Measurements from ENCODE around the gene TASP1. TPM values are rescaled to one million over a fixed set of nuclear protein-coding genes. Genes with fewer than 3 reads are reported as not detected.

The TASP1 gene
- total RNA-seq, 1 donor from 2014 or later = 4.8 TPM

DNA sequence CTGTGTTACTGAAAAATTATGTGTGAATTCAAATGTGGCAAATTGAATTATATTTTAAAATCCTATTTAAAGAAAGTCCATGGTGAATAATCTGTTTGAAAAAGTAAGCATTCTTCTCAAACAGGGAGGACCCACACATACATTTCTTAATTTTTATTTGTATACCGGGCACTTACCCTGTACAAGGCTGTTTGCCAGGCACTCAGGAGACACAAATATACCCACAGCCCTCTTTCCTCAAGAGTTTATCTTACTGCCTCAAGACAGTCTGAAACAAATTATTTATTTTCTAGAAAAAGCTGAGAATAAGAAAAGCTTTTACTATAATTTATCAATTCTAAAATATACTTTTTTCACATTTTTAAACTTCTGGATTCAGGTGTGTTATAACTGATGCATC is 114.4 kb downstream of the TASP1 start:
- TF ChIP-seq CTCF (conservative IDR thresholded peaks at IDR 0.05; ENCODE audit: low read depth, low read length) = no peak
- no peak for DNase-seq (ENCODE audit: low read depth)
- H3K4me3 ChIP-seq (ENCODE audit: low read depth, low read length) = no peak overlapping the region

DNA sequence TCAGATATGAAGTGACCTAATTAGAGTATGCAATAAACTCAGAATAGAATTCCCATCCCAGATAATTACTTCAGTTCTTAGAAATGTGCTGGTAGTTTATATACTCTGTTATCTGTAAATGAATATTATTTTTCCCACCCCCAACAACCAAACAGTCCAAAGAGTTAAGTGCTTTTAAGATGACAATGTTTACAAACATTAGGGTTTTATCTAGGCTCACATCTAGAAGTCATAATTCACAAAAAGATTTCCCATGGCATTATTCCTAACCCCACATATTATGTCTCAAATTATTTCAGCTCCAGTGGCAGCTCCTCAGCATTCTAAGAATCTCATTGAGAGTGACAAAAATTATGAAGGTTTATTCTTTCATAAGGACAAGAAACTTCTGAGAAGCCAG is 120.9 kb downstream of the TASP1 start:
- TF ChIP-seq CTCF (conservative IDR thresholded peaks at IDR 0.05; ENCODE audit: low read depth, low read length) = no peak
- H3K4me3 ChIP-seq (ENCODE audit: low read depth, low read length) = no peak overlapping the region
- no peak for DNase-seq (ENCODE audit: low read depth)

DNA sequence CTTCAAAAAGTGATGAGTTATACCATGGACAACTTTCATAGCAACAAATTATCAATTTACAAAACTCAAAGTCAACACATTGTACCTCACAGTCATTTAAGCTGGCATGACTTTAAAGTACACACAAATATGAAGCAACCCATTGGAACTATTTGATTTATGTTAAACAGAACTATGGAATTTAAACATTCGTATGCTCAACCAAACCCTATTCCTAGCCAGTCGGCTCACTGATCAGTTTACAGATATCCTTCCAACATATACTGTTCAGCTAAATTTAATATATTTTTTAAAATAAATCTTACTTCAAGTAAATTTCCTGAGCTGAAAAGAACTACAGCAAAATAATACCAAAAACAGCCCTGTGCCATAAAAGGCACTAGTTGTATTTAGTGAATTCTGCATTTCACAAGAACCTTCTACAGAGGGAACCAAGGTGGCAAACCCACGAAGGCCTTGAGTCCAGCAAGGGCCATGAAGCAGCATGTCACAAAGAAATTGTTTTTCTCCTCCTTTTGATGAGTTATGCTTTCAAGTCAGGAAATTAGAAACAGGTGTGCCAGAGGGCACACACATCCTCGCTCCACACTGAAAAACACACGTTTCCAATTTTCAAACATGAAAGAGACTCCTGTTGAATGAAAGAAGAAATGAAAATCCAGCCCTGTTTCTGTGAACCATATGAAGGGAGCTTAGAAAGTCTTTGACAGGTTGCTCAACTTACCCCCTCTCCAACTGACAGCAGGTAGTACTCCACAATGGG is 122.8 kb downstream of the TASP1 start:
- no peak for TF ChIP-seq CTCF (conservative IDR thresholded peaks at IDR 0.05; ENCODE audit: low read depth, low read length)
- no peak for DNase-seq (ENCODE audit: low read depth)
- H3K4me3 ChIP-seq (ENCODE audit: low read depth, low read length) = no peak overlapping the region

DNA sequence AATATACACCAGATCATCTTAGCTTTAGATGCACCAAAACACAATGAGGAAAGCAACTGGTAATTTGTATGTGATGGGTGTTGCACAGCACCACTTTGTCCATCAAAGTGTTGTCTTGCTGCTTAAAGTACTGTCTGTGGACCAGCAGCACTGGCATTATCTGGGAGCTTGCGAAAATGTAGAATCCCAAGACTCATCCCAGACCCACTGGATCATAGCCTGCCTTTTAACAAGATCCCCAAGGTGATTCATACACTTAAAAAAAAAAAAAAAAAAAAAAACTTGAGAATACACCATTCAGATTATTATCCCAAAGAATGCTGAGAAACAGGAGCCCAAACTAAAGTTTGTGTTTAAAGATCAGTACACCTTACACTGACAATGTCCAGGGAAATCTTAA is 123.4 kb downstream of the TASP1 start:
- no peak for TF ChIP-seq CTCF (conservative IDR thresholded peaks at IDR 0.05; ENCODE audit: low read depth, low read length)
- DNase-seq (ENCODE audit: low read depth) = no peak
- H3K4me3 ChIP-seq (ENCODE audit: low read depth, low read length) = no peak overlapping the region

DNA sequence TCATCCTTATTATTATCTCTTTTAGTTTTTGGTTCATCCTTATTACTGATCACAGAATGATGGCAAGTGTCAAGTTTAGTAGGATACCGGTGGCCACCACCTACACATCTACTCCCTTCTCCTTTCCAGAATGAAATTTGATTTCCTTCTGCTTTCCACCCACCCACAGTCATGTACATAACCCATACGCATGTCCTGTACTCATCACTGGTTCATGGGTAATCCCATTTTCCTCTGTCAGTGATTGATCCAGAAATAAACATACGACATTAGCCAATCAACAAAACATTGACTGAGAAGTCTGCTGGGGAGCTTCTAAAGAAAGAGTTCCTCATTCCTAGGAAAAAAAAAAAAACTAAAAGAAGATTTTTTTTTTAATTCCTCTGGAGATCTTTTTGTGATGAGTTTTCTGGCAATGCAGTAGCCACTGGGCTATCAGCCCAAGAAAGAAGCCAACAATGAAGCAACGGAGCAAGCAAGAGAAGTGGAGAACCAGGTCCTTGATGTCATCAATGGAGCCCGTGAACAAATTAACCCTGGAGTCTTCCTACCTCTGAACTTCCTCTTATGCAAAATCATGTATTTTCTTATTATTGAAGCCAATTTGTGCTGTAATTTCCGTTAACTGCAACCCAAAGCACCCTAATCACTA is 127.8 kb downstream of the TASP1 start:
- no peak for TF ChIP-seq CTCF (conservative IDR thresholded peaks at IDR 0.05; ENCODE audit: low read depth, low read length)
- no peak overlapping the region for H3K4me3 ChIP-seq (ENCODE audit: low read depth, low read length)
- no peak for DNase-seq (ENCODE audit: low read depth)

DNA sequence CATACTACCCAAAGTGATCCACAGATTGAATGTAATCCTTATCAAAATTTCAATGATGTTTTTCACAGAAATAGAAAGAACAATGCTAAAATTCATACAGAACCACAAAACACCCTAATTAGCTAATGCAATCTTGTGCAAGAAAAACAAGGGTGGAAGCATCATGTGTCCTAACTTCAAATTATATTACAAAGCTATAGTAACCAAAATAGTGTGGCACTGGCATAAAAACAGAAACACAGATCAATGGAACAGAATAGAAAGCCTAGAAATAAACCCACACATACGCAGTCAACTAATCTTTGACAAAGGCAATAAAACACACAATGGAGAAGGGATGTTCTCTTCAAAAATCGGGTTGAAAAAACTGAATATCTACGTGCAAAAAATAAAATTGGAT is 131.1 kb downstream of the TASP1 start:
- H3K4me3 ChIP-seq (ENCODE audit: low read depth, low read length) = no peak overlapping the region
- no peak for TF ChIP-seq CTCF (conservative IDR thresholded peaks at IDR 0.05; ENCODE audit: low read depth, low read length)

GRCh38 chr20:13501500-13501899 is 137.2 kb downstream of the TASP1 start:
- H3K4me3 ChIP-seq (ENCODE audit: low read depth, low read length) = no peak overlapping the region
- TF ChIP-seq CTCF (conservative IDR thresholded peaks at IDR 0.05; ENCODE audit: low read depth, low read length) = no peak
- DNase-seq (ENCODE audit: low read depth) = no peak

More for the DNA sequence above, 131.1 kb downstream of the TASP1 start:
- no peak for DNase-seq (ENCODE audit: low read depth)

All from epithelial cell of proximal tubule (primary cell).